OCI-M2 (cell line): Measurements from ENCODE around the gene COL26A1.

Source experiments
- DNase-seq: peaks from one replicate; lab custom pipeline; 2025; ENCODE audit not compliant: unreplicated experiment; lab: John Stamatoyannopoulos, UW

Gene COL26A1

GRCh38 chr7:101563198-101563901 lies 200.7 kb downstream of the COL26A1 start:
- DNase-seq: no peak

- DNase-seq: no peak
These were observed 201.5 kb downstream of the COL26A1 start for GRCh38 chr7:101563943-101564777.

- no peak for DNase-seq
These were observed 202.1 kb downstream of the COL26A1 start for GRCh38 chr7:101564778-101565211.

DNA sequence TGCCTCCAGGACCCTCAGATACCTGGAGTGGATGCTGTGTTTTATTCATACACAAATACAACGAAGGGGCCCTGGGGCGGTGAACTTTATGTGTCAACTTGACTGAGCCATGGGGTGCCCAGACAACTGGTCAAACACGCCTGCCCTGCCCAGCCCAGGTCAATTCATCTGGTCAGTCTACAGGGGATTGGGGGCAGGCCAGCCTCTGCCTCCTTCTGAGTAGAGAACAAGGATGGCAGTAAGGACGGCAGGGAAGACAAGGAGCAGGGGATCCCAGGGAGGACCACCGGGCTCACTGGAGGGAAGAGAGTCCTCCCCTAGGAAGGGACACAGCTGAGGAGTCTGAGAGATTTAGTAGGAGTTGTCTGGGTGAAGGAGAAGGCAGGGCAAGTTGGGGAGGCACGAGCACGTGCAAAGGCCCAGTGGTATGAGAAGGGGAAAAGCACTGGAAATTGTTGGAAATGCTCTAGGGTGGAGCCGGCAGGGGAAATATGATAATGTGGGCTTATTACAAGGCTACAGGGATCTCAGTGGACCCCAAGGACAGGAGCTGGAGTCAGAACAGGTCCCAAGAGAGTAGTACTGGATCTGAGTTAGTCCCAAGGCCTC lies 203.0 kb downstream of the COL26A1 start:
- DNase-seq: no peak

- DNase-seq: no peak
These were observed 204.6 kb downstream of the COL26A1 start for GRCh38 chr7:101567230-101567629.

DNA sequence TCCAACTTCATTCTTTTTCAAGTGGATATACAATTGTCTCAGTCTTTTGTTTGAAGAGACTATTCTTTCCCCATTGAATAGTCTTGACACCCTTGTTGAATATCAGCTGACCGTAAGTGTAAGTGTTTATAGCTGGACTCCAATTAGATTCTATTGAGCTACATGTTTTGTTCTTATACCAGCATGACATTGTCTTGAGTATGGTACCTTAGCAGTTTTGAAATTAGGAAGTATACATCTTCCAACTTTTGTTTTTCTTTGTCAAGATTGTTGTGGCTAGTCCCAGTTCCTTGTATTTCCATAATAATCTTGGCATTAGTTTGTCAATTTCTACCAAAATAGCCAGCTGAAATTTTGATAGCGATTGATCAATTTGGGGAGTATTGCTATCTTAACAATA lies 209.5 kb downstream of the COL26A1 start:
- no peak for DNase-seq

DNA sequence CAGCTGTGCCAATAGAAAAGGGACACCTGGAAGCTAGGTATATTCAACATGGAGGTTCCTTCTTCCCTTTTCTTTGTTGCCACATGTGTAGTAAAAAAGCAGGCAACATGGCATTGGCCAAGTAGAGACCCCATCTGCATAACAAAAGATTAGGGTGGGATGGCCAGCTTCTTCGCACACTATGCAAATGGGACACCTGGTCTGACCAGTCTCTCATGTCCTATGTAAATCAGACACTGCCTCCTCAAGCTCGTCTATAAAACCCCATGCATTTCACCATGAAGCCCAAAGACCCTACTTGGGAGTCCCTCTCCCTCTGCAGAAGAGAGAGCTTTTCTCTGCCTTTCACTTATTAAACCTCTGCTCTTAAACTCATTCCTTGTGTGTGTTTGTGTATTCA lies 212.5 kb downstream of the COL26A1 start:
- no peak for DNase-seq

- no peak for DNase-seq
These were observed 213.0 kb downstream of the COL26A1 start for GRCh38 chr7:101575721-101576120.

DNA sequence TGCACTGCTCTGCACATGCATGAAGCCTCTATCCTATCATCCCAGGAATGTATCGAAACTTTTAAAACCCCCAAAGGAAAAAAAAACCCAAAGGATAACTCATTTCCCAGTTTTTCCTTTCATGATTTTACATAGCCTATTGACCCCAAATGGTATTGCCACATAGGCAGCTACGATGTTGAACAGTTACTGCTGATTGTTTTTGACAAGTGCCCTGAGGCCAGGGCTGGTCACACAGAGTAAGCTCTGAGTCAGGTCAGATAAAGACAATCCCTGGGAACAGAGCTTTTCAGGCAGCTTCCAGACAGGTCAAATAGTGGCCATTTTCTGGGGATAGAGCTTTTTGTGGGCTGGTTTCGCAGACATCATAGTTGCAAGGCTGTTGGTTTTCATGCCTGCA lies 214.3 kb downstream of the COL26A1 start:
- DNase-seq: no peak

- no peak for DNase-seq
These were observed 215.9 kb downstream of the COL26A1 start for GRCh38 chr7:101578552-101578951.

- no peak for DNase-seq
These were observed 217.9 kb downstream of the COL26A1 start for GRCh38 chr7:101580596-101580995.

DNA sequence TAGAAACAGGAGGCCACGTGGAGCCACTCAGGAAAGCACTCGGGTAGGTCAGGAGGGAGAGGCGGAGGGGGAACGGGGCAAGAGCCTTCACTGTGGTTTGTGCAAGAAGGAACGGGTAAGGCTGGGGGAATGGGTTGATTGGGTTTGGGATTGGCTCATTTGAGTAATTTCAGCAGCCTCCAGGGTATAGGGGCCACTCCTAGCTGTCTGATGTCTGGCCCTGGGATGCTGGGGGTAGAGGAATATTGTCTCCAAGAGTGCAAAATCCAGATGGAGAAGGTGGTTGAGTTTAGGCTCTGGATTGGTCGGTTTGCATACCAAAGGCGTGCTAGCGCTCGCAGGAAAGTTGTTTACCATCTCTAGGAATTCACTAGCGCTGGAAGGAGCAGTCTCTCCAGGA lies 219.2 kb downstream of the COL26A1 start:
- no peak for DNase-seq

DNA sequence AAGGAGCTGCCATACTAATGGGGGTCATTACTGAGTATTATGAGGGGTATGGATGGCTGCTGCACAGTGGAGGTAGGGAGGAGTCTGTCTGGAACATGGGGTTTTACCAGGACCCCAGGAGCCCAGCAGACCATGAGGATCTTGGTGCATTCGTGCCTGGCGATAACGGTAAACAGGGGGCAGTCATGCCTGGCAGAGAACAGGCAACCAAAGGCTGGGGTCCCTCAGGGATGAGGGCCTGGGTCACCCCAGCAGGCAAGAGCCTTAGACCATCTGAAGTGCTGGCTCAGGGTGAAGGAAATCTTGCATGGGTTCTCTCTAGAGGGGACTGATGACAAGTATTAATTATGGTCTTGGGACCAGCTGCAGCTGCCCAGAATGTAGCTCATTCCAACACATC lies 220.3 kb downstream of the COL26A1 start:
- DNase-seq: no peak

DNA sequence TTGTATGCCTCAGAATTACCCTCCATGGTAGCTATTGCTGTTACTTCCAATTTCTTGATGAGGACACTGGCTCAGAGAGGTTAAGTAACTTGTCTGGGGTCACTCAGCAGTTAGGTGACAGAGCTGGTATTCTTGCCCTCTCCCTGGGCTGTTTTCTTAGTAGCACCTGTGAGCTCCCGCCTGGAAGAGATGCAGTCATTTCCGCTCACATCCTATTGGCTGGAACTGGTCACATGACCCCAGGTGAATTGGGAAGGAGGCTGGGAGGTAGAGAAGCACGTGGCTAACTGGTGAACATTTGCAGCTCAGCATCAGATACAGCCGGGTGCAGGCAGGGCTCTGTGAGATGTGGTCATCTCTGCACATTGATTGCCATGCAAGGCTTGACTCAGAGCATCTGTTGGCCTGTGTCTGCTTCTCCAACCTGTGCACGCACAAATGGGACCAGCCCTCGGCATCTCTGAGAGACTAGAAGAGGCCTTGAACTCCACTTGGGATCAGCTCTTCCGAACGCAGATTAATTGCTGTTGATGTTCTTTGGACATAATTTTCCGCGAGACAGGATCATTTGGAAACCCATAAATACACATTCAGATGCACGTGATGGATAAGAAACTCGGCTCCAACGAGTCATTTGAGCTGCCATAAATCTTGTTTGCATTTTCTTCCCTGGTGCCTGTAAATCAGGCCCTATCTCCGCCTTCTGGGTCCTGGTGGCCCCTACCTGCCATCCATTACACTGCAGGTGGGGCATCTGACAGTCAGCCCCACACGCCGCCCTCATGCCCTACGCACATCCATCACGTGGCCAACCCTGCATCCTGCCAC lies 223.6 kb downstream of the COL26A1 start:
- no peak for DNase-seq

GRCh38 chr7:101586906-101587677 lies 224.4 kb downstream of the COL26A1 start:
- DNase-seq: no peak

GRCh38 chr7:101588131-101588935 lies 225.7 kb downstream of the COL26A1 start:
- no peak for DNase-seq

- DNase-seq: no peak
These were observed 226.4 kb downstream of the COL26A1 start for GRCh38 chr7:101589052-101589451.

- DNase-seq: no peak
These were observed 227.4 kb downstream of the COL26A1 start for GRCh38 chr7:101589976-101590662.
